C4-2B (cell line): ENCODE results near the gene CDC42SE1.

Source experiments
- CTCF ChIP-seq: fragments of 450-650 bp; conservative IDR thresholded peaks from 2 replicates; pipeline ENCODE4 v1.5.1; 2017; ENCODE audit warnings: mild to moderate bottlenecking
- ZFX ChIP-seq: fragments of 450-650 bp; IDR thresholded peaks from 2 replicates; pipeline ENCODE4 v1.6.1; 2017

GRCh38 chr1:151032164-151032563 lies 27.3 kb downstream of the CDC42SE1 start:
- TF ChIP-seq CTCF (no peak), ZFX (no peak)
